Measurements from ENCODE around the gene ABCA5.

DNA sequence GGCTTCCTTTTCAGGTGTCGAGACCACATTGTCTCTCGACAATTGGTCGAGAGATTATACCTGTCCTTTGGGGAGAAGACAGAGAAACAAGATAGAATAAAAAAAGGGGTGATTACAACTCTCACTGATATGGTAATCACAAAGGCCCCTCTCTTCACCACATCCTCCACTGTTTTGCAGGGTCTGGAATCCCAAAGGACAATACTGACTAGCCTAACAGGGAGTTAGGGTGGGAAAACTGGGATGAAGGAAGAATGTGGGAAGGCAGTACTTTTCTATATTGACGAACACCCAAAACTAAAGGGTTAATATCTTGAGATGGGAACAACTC is 6.1 kb downstream of the ABCA5 start:
- TF ChIP-seq, protein P1, sequence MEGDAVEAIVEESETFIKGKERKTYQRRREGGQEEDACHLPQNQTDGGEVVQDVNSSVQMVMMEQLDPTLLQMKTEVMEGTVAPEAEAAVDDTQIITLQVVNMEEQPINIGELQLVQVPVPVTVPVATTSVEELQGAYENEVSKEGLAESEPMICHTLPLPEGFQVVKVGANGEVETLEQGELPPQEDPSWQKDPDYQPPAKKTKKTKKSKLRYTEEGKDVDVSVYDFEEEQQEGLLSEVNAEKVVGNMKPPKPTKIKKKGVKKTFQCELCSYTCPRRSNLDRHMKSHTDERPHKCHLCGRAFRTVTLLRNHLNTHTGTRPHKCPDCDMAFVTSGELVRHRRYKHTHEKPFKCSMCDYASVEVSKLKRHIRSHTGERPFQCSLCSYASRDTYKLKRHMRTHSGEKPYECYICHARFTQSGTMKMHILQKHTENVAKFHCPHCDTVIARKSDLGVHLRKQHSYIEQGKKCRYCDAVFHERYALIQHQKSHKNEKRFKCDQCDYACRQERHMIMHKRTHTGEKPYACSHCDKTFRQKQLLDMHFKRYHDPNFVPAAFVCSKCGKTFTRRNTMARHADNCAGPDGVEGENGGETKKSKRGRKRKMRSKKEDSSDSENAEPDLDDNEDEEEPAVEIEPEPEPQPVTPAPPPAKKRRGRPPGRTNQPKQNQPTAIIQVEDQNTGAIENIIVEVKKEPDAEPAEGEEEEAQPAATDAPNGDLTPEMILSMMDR (IDR thresholded peaks at IDR 0.05), result no peak
- TF ChIP-seq POLR2A (IDR thresholded peaks at IDR 0.05), result no peak
